HG02870 (cell line): ENCODE data around the gene KASH5.
"Not testable (repeated sequence)": the region's sequence is repeated elsewhere in the genome, so short reads cannot be mapped to it uniquely, and the experiment has no call there.

ENCODE experiments used
- ATAC-seq: cut with Tn5 transposase; IDR thresholded peaks from one replicate; pipeline ENCODE4 v1.9.1; 2021; ENCODE audit warnings: mild to moderate bottlenecking, moderate library complexity; ENCODE audit not compliant: unreplicated experiment

The KASH5 gene

DNA sequence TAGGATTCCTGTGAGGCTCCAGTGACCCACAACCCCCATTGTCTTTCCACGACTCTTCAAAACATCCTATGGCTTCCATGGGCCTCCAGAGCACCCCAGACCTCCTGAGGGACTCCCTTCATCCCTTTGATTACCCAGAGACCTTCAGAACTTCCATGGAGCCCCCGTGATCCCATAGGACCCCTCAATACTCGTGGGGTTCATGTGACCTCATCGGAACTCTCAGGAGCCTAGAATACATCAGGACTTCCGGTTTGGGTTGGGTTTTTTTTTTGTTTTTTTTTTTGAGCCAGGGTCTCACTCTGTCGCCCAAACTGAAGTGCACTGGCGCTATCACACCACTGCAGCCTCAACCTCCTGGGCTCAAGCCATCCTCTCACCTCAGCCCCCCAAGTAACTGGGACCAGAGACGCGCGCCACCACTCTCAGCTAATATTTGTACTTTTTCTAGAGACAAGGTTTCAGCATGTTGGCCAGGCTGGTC lies 65.8 kb downstream of the KASH5 start:
- ATAC-seq: no peak

DNA sequence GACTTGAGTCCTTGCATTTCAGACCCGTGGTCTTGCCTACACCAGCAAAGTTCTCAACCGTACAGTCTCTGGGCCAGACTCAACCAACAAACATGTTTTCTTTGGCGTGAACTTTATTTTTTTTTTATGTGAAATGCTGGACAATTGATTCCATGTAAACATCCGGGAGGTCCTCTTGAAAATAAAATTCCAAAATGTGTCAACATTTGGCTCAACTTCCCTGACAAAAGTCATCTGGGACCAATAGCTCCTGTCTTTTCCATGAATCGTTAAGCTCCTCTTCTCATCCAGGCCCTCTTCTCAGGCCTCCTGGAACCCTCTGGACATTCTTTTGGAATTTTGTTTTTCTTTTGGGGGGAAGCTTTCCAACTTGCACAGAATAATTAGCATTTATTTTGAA lies 67.7 kb downstream of the KASH5 start:
- ATAC-seq: no peak

DNA sequence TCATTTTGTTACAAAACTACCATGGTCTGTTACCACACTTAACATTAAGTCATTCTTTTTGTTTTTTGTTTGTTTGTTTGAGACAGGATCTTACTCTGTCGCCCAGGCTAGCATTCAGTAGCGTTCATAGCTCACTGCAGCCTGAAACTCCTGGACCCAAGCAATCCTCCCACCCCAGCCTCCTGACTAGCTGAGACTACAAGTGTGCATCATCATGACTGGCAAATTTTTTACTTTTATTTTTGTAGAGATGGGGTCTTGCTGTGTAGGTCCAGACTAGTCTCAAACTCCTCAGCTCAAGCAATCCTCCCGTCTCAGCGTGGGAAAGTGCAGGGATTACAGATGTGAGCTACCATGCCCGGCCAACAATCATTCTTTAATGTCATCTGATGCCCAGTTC lies 68.3 kb downstream of the KASH5 start:
- ATAC-seq: no peak

DNA sequence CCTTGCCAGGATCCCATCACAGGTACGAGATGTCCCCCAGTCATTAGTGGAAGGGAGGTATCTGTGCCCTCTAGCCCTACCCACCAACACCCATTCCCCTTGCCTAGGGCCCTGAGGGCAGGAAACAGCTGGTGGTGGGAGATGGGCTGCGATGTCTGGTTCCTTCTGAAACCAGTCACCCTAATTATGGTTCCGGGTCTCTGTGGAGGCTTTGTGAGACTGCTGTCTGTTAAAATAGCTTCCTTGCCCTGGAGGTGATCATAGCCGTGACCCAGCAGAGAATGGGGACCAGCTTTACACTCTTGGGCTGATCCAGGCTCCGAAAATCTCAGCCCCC lies 70.5 kb downstream of the KASH5 start:
- no peak for ATAC-seq

- ATAC-seq: no peak
These were observed 71.3 kb downstream of the KASH5 start for GRCh38 chr19:49459388-49459787.

- ATAC-seq: not testable (repeated sequence)
These were observed 73.1 kb downstream of the KASH5 start for GRCh38 chr19:49461130-49461529.

- no peak for ATAC-seq
These were observed 73.6 kb downstream of the KASH5 start for GRCh38 chr19:49461656-49462055.

DNA sequence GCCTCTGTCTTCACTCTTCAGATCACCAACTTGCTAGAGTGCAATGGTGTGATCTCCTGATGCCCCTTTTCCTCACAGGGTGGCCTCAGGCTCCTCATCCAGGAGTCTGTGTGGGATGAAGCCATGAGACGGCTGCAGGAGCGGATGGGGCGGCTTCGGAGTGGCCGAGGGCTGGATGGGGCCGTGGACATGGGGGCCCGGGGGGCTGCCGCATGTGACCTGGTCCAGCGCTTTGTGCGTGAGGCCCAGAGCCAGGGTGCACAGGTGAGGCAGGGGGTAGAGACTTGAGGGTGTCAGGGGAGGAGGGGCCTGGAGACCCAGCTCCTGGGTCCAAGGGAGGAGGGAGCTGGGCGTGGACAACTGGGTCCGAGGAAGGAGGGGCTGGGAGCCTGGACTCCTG lies 74.4 kb downstream of the KASH5 start:
- ATAC-seq: no peak

DNA sequence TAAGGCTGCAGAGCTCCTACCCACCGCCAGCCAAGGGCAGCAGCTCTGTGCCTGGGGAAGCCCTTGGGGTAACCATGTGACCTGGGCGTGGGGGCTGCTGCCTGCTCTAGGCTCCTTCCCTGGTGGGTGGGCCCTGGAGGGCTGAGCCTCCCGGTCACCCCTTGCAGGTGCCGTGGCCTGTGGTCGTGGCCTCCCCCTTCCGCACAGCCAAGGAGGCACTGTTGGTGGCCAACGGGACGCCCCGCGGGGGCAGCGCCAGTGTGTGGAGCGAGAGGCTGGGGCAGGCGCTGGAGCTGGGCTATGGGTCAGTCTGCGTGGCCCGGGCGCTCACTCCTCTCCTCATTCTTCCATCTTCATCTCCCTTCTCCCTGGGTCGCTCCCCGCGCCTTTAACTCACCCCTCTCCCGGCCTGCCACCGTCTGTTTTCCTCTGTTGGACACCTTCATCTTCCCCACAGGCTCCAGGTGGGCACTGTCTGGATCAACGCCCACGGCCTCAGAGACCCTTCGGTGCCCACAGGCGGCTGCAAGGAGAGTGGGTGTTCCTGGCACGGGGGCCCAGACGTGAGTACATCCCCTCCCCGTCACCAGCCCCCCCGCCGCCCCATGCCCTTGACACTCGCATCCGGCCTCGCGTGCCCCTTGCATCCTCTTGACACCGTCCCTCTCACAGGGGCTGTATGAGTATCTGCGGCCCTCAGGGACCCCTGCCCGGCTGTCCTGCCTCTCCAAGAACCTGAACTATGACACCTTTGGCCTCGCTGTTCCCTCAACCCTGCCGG lies 76.1 kb downstream of the KASH5 start:
- no peak for ATAC-seq

- no peak for ATAC-seq
These were observed 77.3 kb downstream of the KASH5 start for GRCh38 chr19:49465371-49465770.
